Stimulated activated CD8-positive, alpha-beta memory T cell treated with anti-CD3 and anti-CD28 coated beads, Interleukin-7, amount 100 ng/mL, for 1 hour (primary cell): ENCODE results near the gene WDR41.
"Not testable (repeated sequence)": the region's sequence is repeated elsewhere in the genome, so short reads cannot be mapped to it uniquely, and the experiment has no call there.

Experiments used
- DNase-seq, 2 donors: peaks; one replicate each; pipeline ENCODE4 v3.0.0-alpha.2; 2020; ENCODE audit warnings: low read depth in 2 of 2

Gene WDR41

GRCh38 chr5:77402796-77403195 lies 89.3 kb downstream of the WDR41 start:
- no peak for DNase-seq

DNA sequence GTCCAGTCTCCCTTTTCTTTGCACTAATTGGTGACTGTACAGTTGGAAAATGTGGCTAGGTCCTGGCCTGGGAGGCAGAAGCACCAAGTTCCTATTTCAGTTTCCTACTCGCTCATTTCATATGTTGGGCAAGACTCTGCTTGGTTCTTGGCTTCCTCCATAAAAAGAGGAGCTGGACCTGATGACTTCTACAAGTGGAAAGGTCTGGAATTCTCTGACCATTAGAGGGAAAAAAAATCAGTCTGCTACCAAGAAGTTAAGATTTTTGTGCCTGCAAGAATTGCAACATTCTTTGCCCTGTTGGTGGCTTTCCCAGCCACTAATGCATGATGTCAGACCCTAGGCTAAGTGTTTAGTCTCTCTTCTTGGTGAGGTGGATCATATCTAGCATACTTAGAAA lies 91.5 kb downstream of the WDR41 start:
- DNase-seq = no peak

- DNase-seq = no peak
Measured at GRCh38 chr5:77398896-77399295, 93.2 kb downstream of the WDR41 start.

GRCh38 chr5:77398458-77398857 lies 93.7 kb downstream of the WDR41 start:
- DNase-seq = no peak

DNA sequence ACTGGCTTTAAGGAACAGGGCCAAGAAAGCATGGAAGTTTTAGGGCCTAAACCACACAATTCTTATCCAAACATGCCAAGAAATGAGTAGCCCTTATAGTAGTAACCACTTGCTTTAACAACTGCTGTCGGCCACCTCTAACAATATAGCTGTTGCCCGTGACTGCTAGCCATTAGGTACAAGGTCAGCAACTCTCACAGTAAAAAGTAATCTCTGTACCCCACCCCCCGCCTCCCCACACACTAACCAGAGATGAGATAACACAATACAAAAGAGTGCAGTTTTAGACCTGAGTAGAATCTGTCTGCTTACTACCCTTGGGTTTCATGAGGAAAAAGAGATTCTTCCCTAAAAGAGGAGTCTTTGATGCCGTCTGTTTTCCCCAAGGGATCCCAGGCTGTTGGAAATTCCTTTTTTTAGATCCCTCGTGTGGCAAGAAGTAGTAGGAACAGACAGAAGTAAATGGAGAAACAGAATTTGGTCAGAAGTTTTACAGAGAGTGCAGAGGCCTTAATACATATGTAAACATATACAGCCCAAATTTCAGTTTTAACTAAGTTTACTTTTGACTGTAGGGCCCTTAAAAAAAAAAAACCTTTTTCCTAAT lies 94.3 kb downstream of the WDR41 start:
- DNase-seq = no peak

- DNase-seq = no peak
Measured at GRCh38 chr5:77396017-77396416, 96.1 kb downstream of the WDR41 start.

- DNase-seq = no peak
Measured at GRCh38 chr5:77394064-77394715, 97.9 kb downstream of the WDR41 start.

DNA sequence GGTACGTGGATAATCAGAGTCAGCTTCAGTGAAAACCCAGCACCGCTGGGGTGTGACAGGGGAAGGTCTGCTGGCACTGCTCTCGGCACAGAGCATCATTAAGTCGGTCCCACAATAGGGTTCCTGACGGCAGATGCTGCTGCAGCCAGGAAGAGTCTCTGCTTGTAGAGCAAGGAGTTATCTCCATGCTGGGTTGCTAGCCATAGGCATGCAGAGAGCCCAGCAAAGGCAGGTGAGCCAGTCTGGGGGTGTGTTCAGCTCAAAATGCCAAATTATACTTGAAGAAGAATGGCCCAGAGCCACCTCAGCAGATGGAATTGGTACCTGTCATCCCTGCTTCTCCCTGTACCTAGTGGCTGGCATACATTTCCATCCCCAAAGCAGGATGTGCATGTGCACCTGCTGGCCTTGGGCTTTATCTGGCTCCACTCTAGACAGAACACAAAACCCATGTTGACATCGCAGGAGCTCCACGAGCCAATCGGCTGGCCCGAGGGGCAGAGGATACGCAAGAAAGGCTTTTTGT lies 100.8 kb downstream of the WDR41 start:
- DNase-seq = no peak

DNA sequence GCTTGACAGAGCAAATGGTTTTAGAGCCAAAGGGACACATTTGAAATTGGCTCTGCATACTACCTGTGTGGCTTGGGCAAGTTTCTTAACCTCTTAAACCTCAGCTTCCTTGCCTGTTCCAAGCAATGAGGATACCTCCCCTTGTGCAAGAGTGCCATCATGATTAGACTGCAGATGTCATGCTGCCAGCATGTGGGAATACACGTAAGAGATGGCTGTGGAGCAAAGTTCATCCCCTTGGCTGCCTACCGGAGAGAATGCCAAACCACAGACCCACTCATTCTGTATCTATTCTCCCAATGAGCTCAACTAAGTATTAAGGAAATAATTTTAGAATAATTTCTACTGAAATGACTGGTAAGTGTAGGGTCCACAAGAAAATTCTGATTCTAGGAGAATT lies 101.3 kb downstream of the WDR41 start:
- no peak for DNase-seq

GRCh38 chr5:77390221-77390620 lies 101.9 kb downstream of the WDR41 start:
- no peak for DNase-seq

DNA sequence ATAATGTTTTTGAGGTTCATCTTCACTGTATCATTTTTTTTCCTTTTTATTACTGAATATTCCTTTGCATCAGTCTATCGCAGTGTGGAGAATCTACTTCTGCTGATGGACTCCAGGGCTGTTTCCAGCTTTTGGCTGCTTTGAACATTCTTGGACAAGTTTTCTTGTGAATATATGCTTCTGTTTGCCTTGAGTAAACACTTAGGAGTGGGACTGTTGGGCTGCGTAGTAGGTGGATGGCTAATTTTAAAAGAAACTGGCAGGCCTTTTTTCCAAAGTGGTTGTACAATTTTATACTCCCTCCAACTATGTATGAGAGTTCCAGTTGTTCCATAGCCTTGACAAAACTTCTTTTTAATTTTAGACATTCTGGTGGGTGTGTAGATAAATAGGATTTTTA lies 102.4 kb downstream of the WDR41 start:
- DNase-seq = no peak

DNA sequence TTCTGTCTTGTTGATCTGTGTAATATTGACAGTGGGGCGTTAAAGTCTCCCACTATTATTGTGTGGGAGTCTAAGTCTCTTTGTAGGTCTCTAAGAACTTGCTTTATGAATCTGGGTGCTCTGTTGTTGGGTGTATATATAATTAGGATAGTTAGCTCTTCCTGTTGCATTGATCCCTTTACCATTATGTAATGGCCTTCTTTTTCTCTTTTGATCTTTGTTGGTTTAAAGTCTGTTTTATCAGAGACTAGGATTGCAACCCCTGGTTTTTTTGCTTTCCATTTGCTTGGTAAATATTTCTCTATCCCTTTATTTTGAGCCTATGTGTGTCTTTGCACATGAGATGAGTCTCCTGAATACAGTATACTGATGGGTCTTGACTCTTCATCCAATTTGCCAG lies 105.8 kb downstream of the WDR41 start:
- DNase-seq = not testable (repeated sequence)

- DNase-seq = not testable (repeated sequence)
Measured at GRCh38 chr5:77383336-77383735, 108.8 kb downstream of the WDR41 start.
